Measurements from ENCODE around the gene TDRD12. TPM values are rescaled to one million over a fixed set of nuclear protein-coding genes. Genes with fewer than 3 reads are reported as not detected.

The TDRD12 gene
- 0.74 TPM for total RNA-seq

- DNase-seq (ENCODE audit: extremely low spot score in 2 of 2), result no peak
- Histone ChIP-seq H3K4me3 (no peak within 1 kb of the TSS), H3K4me1 (no peaks in the 10 kb centered on the region), H3K27me3 (no peaks in the 10 kb centered on the region), H3K9me3 (no peaks in the 10 kb centered on the region), H3K36me3 (peaks cover 0 to 8% of the 10 kb centered on the region in 2 donors), H3K27ac (no peak within 1 kb of the TSS)
- TF ChIP-seq CTCF (IDR thresholded peaks at IDR 0.05) (no peak), POLR2A (IDR thresholded peaks at IDR 0.05) (no peak), POLR2AphosphoS5 (IDR thresholded peaks at IDR 0.05; ENCODE audit: insufficient read depth in 1 of 2, low read depth in 1 of 2) (no peak)
- intact Hi-C loops (cut with DNase I), result no loop called here
These were observed at the start of gene TDRD12 for GRCh38 chr19:32719611-32720059. Gene TDRD12, plus strand, starts transcription at chr19:32719767. Its CDS starts 306 bp downstream, at chr19:32720073.

GRCh38 chr19:32671883-32672593 lies 47.5 kb upstream of the TDRD12 start:
- no peaks in the 10 kb centered on the region for H3K27me3 ChIP-seq
- intact Hi-C loops (cut with DNase I), result no loop called here
- DNase-seq (ENCODE audit: extremely low spot score in 2 of 2), result no peak
- no peak overlapping the region for H3K27ac ChIP-seq
- TF ChIP-seq POLR2AphosphoS5 (IDR thresholded peaks at IDR 0.05; ENCODE audit: insufficient read depth in 1 of 2, low read depth in 1 of 2) (no peak), POLR2A (IDR thresholded peaks at IDR 0.05) (no peak), CTCF (IDR thresholded peaks at IDR 0.05) (no peak)
- H3K36me3 ChIP-seq, result no peaks in the 10 kb centered on the region
- H3K9me3 ChIP-seq, result no peaks in the 10 kb centered on the region
- H3K4me3 ChIP-seq, result no peak overlapping the region
- H3K4me1 ChIP-seq, result peaks cover 58% of the 10 kb centered on the region

- Histone ChIP-seq H3K27ac (no peak overlapping the region), H3K4me1 (peaks cover 58% of the 10 kb centered on the region), H3K9me3 (no peaks in the 10 kb centered on the region), H3K36me3 (no peaks in the 10 kb centered on the region), H3K27me3 (no peaks in the 10 kb centered on the region), H3K4me3 (no peak overlapping the region)
- intact Hi-C loops (cut with DNase I), result no loop called here
- no peak for DNase-seq (ENCODE audit: extremely low spot score in 2 of 2)
- TF ChIP-seq POLR2A (IDR thresholded peaks at IDR 0.05) (no peak), POLR2AphosphoS5 (IDR thresholded peaks at IDR 0.05; ENCODE audit: insufficient read depth in 1 of 2, low read depth in 1 of 2) (no peak), CTCF (IDR thresholded peaks at IDR 0.05) (no peak)
These were observed 46.7 kb upstream of the TDRD12 start for GRCh38 chr19:32672841-32673240.

- Histone ChIP-seq H3K36me3 (no peaks in the 10 kb centered on the region), H3K27ac (no peak overlapping the region), H3K9me3 (no peaks in the 10 kb centered on the region), H3K27me3 (no peaks in the 10 kb centered on the region), H3K4me1 (peaks cover 58% of the 10 kb centered on the region), H3K4me3 (no peak overlapping the region)
- DNase-seq (ENCODE audit: extremely low spot score in 2 of 2), result no peak
- TF ChIP-seq POLR2AphosphoS5 (IDR thresholded peaks at IDR 0.05; ENCODE audit: insufficient read depth in 1 of 2, low read depth in 1 of 2), result no peak
- no peak for TF ChIP-seq POLR2A (IDR thresholded peaks at IDR 0.05)
- no peak for TF ChIP-seq CTCF (IDR thresholded peaks at IDR 0.05)
- intact Hi-C loops (cut with DNase I), result no loop called here
These were observed 46.0 kb upstream of the TDRD12 start for GRCh38 chr19:32673573-32673972.
